Astrocyte (in vitro differentiated cells and primary cell): ENCODE data around the gene NOA1. TPM values are rescaled to one million over a fixed set of nuclear protein-coding genes. Genes with fewer than 3 reads are reported as not detected.

ENCODE experiments used
- DNase-seq: peaks from one replicate; pipeline ENCODE4 v3.0.0-alpha.2; 2010; ENCODE audit warnings: low read depth
- FAIRE-seq: peaks from 2 replicates; lab custom pipeline; 2011; peaks lifted over from hg19 to GRCh38; lab: Jason Lieb, UNC
- H2AFZ ChIP-seq: 2 replicates; pipeline ENCODE4 v1.6.0; 2012; ENCODE audit warnings: low read depth, low read length, inconsistent platforms
- H3K27ac ChIP-seq: 2 replicates; pipeline ENCODE4 v1.5.1; 2011; ENCODE audit warnings: low read depth, low read length, inconsistent platforms
- H3K27me3 ChIP-seq: 2 replicates; pipeline ENCODE4 v1.6.0; 2011; ENCODE audit warnings: low read length, inconsistent platforms; ENCODE audit not compliant: insufficient read depth
- H3K36me3 ChIP-seq: 2 replicates; pipeline ENCODE4 v1.5.1; 2011; ENCODE audit warnings: low read length, inconsistent platforms; ENCODE audit not compliant: insufficient read depth
- H3K4me1 ChIP-seq: 2 replicates; pipeline ENCODE4 v1.5.1; 2011; ENCODE audit warnings: low read length, inconsistent platforms; ENCODE audit not compliant: insufficient read depth
- H3K4me2 ChIP-seq: 2 replicates; pipeline ENCODE4 v1.6.0; 2012; ENCODE audit warnings: low read length, inconsistent platforms
- H3K4me3 ChIP-seq: 2 replicates; pipeline ENCODE4 v1.5.1; 2011; ENCODE audit warnings: low read depth, mild to moderate bottlenecking, low read length, inconsistent platforms; ENCODE audit not compliant: insufficient read depth
- H3K79me2 ChIP-seq: 2 replicates; pipeline ENCODE4 v1.6.0; 2012; ENCODE audit warnings: mild to moderate bottlenecking, low read length, inconsistent platforms; ENCODE audit not compliant: insufficient read depth
- H3K9ac ChIP-seq: 2 replicates; pipeline ENCODE4 v1.6.0; 2012; ENCODE audit warnings: mild to moderate bottlenecking, low read length, inconsistent platforms
- H3K9me3 ChIP-seq: 2 replicates; pipeline ENCODE4 v1.5.1; 2012; ENCODE audit warnings: low read depth, mild to moderate bottlenecking, low read length, inconsistent platforms; ENCODE audit not compliant: insufficient read depth
- H4K20me1 ChIP-seq: 2 replicates; pipeline ENCODE4 v1.6.0; 2012; ENCODE audit warnings: low read length, inconsistent platforms; ENCODE audit not compliant: insufficient read depth
- H3K27ac Mint-ChIP-seq: one replicate; pipeline ENCODE4 v1.8.0; 2021; ENCODE audit warnings: mild to moderate bottlenecking, mixed read lengths; ENCODE audit not compliant: unreplicated experiment
- H3K27me3 Mint-ChIP-seq: one replicate; pipeline ENCODE4 v1.8.0; 2021; ENCODE audit warnings: low read depth, mixed read lengths; ENCODE audit not compliant: unreplicated experiment
- H3K36me3 Mint-ChIP-seq: one replicate; pipeline ENCODE4 v1.8.0; 2021; ENCODE audit warnings: low read depth, mixed read lengths; ENCODE audit not compliant: unreplicated experiment
- H3K4me1 Mint-ChIP-seq: one replicate; pipeline ENCODE4 v1.8.0; 2021; ENCODE audit warnings: low read depth, mixed read lengths; ENCODE audit not compliant: unreplicated experiment
- H3K4me3 Mint-ChIP-seq: one replicate; pipeline ENCODE4 v1.8.0; 2021; ENCODE audit warnings: mild to moderate bottlenecking, moderate library complexity, mixed read lengths; ENCODE audit not compliant: unreplicated experiment
- H3K9me3 Mint-ChIP-seq: one replicate; pipeline ENCODE4 v1.8.0; 2021; ENCODE audit warnings: mild to moderate bottlenecking, mixed read lengths; ENCODE audit not compliant: unreplicated experiment
- CTCF ChIP-seq: IDR thresholded peaks from 2 replicates; pipeline ENCODE4 v1.5.1; 2011; ENCODE audit warnings: low read depth, mild to moderate bottlenecking, inconsistent platforms, low read length, moderate library complexity; ENCODE audit not compliant: insufficient read depth
- EZH2 ChIP-seq: IDR thresholded peaks from 2 replicates; pipeline ENCODE4 v1.6.1; 2012; ENCODE audit warnings: mild to moderate bottlenecking, low read length, inconsistent platforms; ENCODE audit not compliant: insufficient read depth
- total RNA-seq: library from RNA; stranded (reverse); gene quantifications from 2 replicates; pipeline ENCODE4 v1.2.1, GENCODE V29; 2021

The NOA1 gene
- total RNA-seq, 1 donor from 2014 or later: 16.2 TPM

GRCh38 chr4:56972809-56973208, 4.6 kb downstream of the NOA1 start:
- H3K79me2 ChIP-seq: peaks cover 43% of the 10 kb centered on the region

GRCh38 chr4:56972389-56972788, 5.0 kb downstream of the NOA1 start:
- FAIRE-seq: no peak
- H3K36me3 Mint-ChIP-seq: peaks cover 23% of the 10 kb centered on the region

More at GRCh38 chr4:56972809-56973208, 4.6 kb downstream of the NOA1 start:
- H3K4me1 ChIP-seq: peaks cover 7% of the 10 kb centered on the region
- peaks cover 22% of the 10 kb centered on the region for H3K36me3 Mint-ChIP-seq
- DNase-seq (no peak), FAIRE-seq (no peak)
- H3K4me1 Mint-ChIP-seq: peaks cover 2% of the 10 kb centered on the region
- H3K4me3 Mint-ChIP-seq: no peak overlapping the region
- no peak overlapping the region for H3K27ac Mint-ChIP-seq
- H3K4me2 ChIP-seq: no peak overlapping the region
- no peaks in the 10 kb centered on the region for H3K27me3 ChIP-seq
- H3K27ac ChIP-seq: no peak overlapping the region
- no peak overlapping the region for H3K9ac ChIP-seq
- no peaks in the 10 kb centered on the region for H3K9me3 ChIP-seq
- no peaks in the 10 kb centered on the region for H3K9me3 Mint-ChIP-seq
- H2AFZ ChIP-seq: no peak overlapping the region
- H4K20me1 ChIP-seq: peaks cover 44% of the 10 kb centered on the region
- H3K4me3 ChIP-seq: no peak overlapping the region
- no peak for TF ChIP-seq EZH2
- TF ChIP-seq CTCF: no peak
- H3K27me3 Mint-ChIP-seq: no peaks in the 10 kb centered on the region
- H3K36me3 ChIP-seq: peaks cover 29% of the 10 kb centered on the region

More at GRCh38 chr4:56972389-56972788, 5.0 kb downstream of the NOA1 start:
- Histone ChIP-seq H3K27me3 (no peaks in the 10 kb centered on the region), H3K4me2 (no peak overlapping the region), H3K4me1 (peaks cover 7% of the 10 kb centered on the region), H3K79me2 (peaks cover 42% of the 10 kb centered on the region), H3K4me3 (no peak overlapping the region), H2AFZ (no peak overlapping the region), H3K36me3 (peaks cover 32% of the 10 kb centered on the region), H3K9me3 (no peaks in the 10 kb centered on the region), H3K27ac (no peak overlapping the region), H4K20me1 (peaks cover 44% of the 10 kb centered on the region), H3K9ac (no peak overlapping the region)
- H3K27me3 Mint-ChIP-seq: no peaks in the 10 kb centered on the region
- no peak overlapping the region for H3K27ac Mint-ChIP-seq
- H3K9me3 Mint-ChIP-seq: no peaks in the 10 kb centered on the region
- no peak overlapping the region for H3K4me3 Mint-ChIP-seq
- TF ChIP-seq EZH2 (no peak), CTCF (no peak)
- no peak for DNase-seq
- H3K4me1 Mint-ChIP-seq: peaks cover 2% of the 10 kb centered on the region
